GM12878 (cell line): ENCODE data around the gene HLA-DQB1. TPM values are rescaled to one million over a fixed set of nuclear protein-coding genes. Genes with fewer than 3 reads are reported as not detected.

Experiments used
- BACH1 ChIP-seq: fragments of 450-650 bp; IDR thresholded peaks from 2 replicates; pipeline ENCODE4 v1.6.1; 2017; ENCODE audit warnings: mild to moderate bottlenecking, borderline replicate concordance
- CHD1 ChIP-seq: IDR thresholded peaks from 2 replicates; pipeline ENCODE4 v1.6.1; 2012; ENCODE audit warnings: low read depth, low read length, improper control_type of control experiment
- CREB1 ChIP-seq: IDR thresholded peaks from 2 replicates; pipeline ENCODE4 v1.6.1; 2012; ENCODE audit warnings: low read depth, mild to moderate bottlenecking, inconsistent platforms
- EED ChIP-seq: sonication (generic); IDR thresholded peaks from 2 replicates; pipeline ENCODE4 v1.6.1; 2016; ENCODE audit warnings: antibody characterized with exemption, low read depth
- FOXM1 ChIP-seq: IDR thresholded peaks from 2 replicates; pipeline ENCODE4 v1.6.1; 2012; ENCODE audit warnings: low read depth, mild to moderate bottlenecking, inconsistent platforms, low read length, moderate library complexity
- GABPA ChIP-seq: IDR thresholded peaks from 2 replicates; pipeline ENCODE4 v1.6.1; 2014; ENCODE audit warnings: antibody characterized with exemption, low read depth, mild to moderate bottlenecking, inconsistent platforms
- GATAD2B ChIP-seq: fragments of 450-650 bp; conservative IDR thresholded peaks from 2 replicates; pipeline ENCODE4 v1.6.1; 2017; ENCODE audit warnings: low read depth, mild to moderate bottlenecking, moderate library complexity
- HDGF ChIP-seq: fragments of 450-650 bp; IDR thresholded peaks from 2 replicates; pipeline ENCODE4 v1.6.1; 2016; ENCODE audit warnings: antibody characterized with exemption
- MXI1 ChIP-seq: fragments of 150-350 bp; IDR thresholded peaks from 2 replicates; pipeline ENCODE4 v1.6.1; 2011; ENCODE audit warnings: low read depth, mild to moderate bottlenecking, inconsistent platforms, low read length, improper control_type of control experiment
- PAX8 ChIP-seq: fragments of 450-650 bp; IDR thresholded peaks from 2 replicates; pipeline ENCODE4 v1.6.1; 2017; ENCODE audit warnings: mild to moderate bottlenecking, moderate library complexity
- RELA ChIP-seq: fragments of 450-650 bp; IDR thresholded peaks from 2 replicates; pipeline ENCODE4 v1.8.0; 2014; ENCODE audit warnings: borderline replicate concordance; ENCODE audit not compliant: partially characterized antibody
- SPI1 ChIP-seq: IDR thresholded peaks from 2 replicates; pipeline ENCODE4 v1.6.1; 2011; ENCODE audit warnings: low read depth, mild to moderate bottlenecking, low read length, moderate library complexity, borderline replicate concordance; ENCODE audit not compliant: insufficient read depth
- WRNIP1 ChIP-seq: IDR thresholded peaks from 2 replicates; pipeline ENCODE4 v1.6.1; 2011; ENCODE audit warnings: low read depth, low read length, improper control_type of control experiment, borderline replicate concordance
- YY1 ChIP-seq: IDR thresholded peaks from 2 replicates; pipeline ENCODE4 v1.6.1; 2011; ENCODE audit warnings: low read depth, mild to moderate bottlenecking, low read length
- ZNF207 ChIP-seq: fragments of 450-650 bp; IDR thresholded peaks from 2 replicates; pipeline ENCODE4 v1.6.1; 2014; ENCODE audit warnings: antibody characterized with exemption, mild to moderate bottlenecking, borderline replicate concordance
- polyA plus RNA-seq, 11 experiments: library from polyadenylated mRNA; depleted of rRNA in 4 of 11; unstranded in 6 of 11; stranded (reverse) in 5 of 11; fragments of >200 nt; fragmentation: Nextera tagmentation in 4 of 11; fragmentation: Illumina TruSeq in 1 of 11; extraction: Ambion mirVana in 4 of 11; extraction: Trizol in 1 of 11; gene quantifications; 1 replicate in 1 of 11; 2 replicates in 10 of 11; pipeline versions ENCODE4 v1.2.1 to v1.2.3, GENCODE V29; 2011 to 2016; ENCODE audit warnings: inconsistent platforms in 2 of 11, missing spikeins in 2 of 11, low read depth in 1 of 11
- total RNA-seq, 4 experiments: library from RNA; depleted of rRNA in 3 of 4; stranded (reverse); fragments of >200 nt in 3 of 4; fragmentation: Illumina TruSeq in 1 of 4; extraction: Trizol in 1 of 4; gene quantifications; 2 replicates each; pipeline versions ENCODE4 v1.2.1 to v1.2.3, GENCODE V29; 2013 to 2021
- TF ChIP-seq, protein P1 (sequence below): IDR thresholded peaks from 2 replicates; pipeline ENCODE4 v1.6.1; 2011; ENCODE audit warnings: low read depth, mild to moderate bottlenecking, low read length, moderate library complexity, borderline replicate concordance; ENCODE audit errors: extremely low read depth
- TF ChIP-seq, protein P2 (sequence below): fragments of 450-650 bp; IDR thresholded peaks from 2 replicates; pipeline ENCODE4 v1.6.1; 2016; ENCODE audit warnings: mild to moderate bottlenecking
- TF ChIP-seq, protein P3 (sequence below): IDR thresholded peaks from 2 replicates; pipeline ENCODE4 v1.6.1; 2012; ENCODE audit warnings: mild to moderate bottlenecking, low read depth, low read length

HLA-DQB1 gene
- total and polyA plus RNA-seq, 10 of the 15 experiments (the other 5 are each of a cell fraction or from before 2014, with no cell fraction given) = 38.1 to 403 (median 91.4) TPM

DNA sequence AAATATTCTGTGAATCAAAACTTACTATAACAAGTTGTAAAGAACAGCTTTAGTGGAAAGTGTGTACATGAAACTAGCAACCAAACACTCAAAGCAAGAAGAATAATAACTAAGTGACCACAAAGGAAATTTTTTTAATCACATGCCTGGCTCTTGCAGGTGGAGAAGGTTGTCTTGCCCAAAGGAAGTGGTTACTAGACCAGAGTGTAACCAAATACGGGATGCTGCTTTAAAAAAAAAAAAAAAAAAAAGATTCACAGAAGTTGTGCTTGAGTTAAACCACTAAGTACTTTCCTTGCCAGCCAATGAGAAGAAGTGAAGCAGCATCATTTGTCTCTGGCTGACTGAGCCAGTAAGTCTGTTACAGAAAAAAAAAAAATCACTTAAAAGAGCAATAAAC is 19.1 kb upstream of the HLA-DQB1 start (continued):
- TF ChIP-seq YY1 (no peak), WRNIP1 (no peak), SPI1 (peak; percentile 35; the same call in 1 of the 2 replicates), PAX8 (no peak), EED (peak; percentile 58; the same call in 1 of the 2 replicates), GABPA (peak; percentile 62; the same call in 1 of the 2 replicates), CHD1 (no peak), BACH1 (no peak; the same call in 1 of the 2 replicates), ZNF207 (no peak), CREB1 (peak; percentile 92), HDGF (0 out of 2 replicates have a peak, but pooled peaks have one; percentile 28), GATAD2B (no peak), FOXM1 (peak; percentile 93), MXI1 (0 out of 2 replicates have a peak, but pooled peaks have one; percentile 59), RELA (no peak)
- TF ChIP-seq, protein P1, sequence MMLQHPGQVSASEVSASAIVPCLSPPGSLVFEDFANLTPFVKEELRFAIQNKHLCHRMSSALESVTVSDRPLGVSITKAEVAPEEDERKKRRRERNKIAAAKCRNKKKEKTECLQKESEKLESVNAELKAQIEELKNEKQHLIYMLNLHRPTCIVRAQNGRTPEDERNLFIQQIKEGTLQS = no peak
- TF ChIP-seq, protein P2, sequence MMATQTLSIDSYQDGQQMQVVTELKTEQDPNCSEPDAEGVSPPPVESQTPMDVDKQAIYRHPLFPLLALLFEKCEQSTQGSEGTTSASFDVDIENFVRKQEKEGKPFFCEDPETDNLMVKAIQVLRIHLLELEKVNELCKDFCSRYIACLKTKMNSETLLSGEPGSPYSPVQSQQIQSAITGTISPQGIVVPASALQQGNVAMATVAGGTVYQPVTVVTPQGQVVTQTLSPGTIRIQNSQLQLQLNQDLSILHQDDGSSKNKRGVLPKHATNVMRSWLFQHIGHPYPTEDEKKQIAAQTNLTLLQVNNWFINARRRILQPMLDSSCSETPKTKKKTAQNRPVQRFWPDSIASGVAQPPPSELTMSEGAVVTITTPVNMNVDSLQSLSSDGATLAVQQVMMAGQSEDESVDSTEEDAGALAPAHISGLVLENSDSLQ = no peak
- TF ChIP-seq, protein P3, sequence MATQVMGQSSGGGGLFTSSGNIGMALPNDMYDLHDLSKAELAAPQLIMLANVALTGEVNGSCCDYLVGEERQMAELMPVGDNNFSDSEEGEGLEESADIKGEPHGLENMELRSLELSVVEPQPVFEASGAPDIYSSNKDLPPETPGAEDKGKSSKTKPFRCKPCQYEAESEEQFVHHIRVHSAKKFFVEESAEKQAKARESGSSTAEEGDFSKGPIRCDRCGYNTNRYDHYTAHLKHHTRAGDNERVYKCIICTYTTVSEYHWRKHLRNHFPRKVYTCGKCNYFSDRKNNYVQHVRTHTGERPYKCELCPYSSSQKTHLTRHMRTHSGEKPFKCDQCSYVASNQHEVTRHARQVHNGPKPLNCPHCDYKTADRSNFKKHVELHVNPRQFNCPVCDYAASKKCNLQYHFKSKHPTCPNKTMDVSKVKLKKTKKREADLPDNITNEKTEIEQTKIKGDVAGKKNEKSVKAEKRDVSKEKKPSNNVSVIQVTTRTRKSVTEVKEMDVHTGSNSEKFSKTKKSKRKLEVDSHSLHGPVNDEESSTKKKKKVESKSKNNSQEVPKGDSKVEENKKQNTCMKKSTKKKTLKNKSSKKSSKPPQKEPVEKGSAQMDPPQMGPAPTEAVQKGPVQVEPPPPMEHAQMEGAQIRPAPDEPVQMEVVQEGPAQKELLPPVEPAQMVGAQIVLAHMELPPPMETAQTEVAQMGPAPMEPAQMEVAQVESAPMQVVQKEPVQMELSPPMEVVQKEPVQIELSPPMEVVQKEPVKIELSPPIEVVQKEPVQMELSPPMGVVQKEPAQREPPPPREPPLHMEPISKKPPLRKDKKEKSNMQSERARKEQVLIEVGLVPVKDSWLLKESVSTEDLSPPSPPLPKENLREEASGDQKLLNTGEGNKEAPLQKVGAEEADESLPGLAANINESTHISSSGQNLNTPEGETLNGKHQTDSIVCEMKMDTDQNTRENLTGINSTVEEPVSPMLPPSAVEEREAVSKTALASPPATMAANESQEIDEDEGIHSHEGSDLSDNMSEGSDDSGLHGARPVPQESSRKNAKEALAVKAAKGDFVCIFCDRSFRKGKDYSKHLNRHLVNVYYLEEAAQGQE = no peak
